GM18498 (cell line): ENCODE data around the gene CFAP126.
"Not testable (repeated sequence)": the region's sequence is repeated elsewhere in the genome, so short reads cannot be mapped to it uniquely, and the experiment has no call there.

Source experiments
- ATAC-seq: cut with Tn5 transposase; IDR thresholded peaks from one replicate; pipeline ENCODE4 v1.9.1; 2021; ENCODE audit warnings: mild to moderate bottlenecking, moderate library complexity; ENCODE audit not compliant: unreplicated experiment

Gene CFAP126

DNA sequence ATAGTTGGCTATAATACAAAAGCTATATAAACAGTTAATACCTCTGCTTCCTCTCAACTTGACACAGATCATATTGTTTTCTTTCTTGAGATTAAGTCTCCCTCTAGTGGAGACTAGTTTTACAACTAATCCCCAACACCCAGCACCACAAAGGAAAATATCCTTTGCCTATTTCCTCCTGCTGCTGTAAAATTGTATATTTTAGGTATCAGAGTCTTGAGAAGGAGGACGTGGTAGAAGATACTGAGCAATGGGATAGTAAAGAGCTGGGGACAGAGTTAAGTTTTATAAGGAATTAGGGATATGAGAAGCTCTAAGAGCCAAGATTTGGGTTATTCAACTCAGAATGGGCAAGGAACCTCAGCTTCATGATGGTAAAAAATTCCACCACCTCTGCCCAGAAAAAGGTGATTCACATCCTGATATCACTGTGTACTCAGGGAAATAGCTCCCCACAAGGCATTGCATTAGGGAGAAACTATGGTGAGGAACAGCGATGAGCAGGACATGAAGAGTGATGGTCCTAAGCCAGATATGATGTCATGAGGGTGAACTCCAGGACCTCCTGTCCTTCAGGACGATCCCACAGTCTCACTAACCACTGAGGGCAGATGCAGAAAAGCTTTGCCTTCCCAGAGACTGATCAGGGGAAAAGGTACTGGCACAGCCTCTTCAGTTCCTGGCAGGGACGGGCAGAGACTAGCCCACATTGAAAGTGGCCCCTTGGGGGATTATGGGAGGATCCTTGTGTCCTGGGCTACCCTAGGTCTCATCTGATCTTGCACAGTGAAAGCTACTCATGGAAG, 14.7 kb upstream of the CFAP126 start:
- no peak for ATAC-seq

- ATAC-seq: no peak
Measured at GRCh38 chr1:161381707-161382106, 14.0 kb upstream of the CFAP126 start.

DNA sequence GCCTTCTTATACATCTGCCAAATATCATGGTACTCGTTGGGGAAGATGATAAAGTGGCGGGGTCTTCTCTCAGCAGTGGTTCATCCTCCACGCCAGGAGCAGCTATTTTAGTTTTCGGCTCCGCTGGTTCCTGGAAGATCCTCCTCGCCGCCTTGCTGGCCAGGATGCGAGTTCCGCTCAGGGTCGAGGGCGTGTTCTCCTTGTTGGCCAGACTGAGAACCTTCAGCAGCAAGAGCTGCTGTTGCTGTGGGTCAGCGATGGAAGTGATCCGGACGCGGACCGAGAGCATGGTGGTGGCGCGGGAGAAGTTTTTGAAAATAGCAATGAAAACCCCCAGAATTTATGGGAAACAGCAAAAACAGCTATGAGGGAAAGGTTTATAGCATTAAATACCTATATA, 11.4 kb upstream of the CFAP126 start:
- ATAC-seq: no peak

- ATAC-seq: no peak
Measured at GRCh38 chr1:161378014-161378413, 10.3 kb upstream of the CFAP126 start.

DNA sequence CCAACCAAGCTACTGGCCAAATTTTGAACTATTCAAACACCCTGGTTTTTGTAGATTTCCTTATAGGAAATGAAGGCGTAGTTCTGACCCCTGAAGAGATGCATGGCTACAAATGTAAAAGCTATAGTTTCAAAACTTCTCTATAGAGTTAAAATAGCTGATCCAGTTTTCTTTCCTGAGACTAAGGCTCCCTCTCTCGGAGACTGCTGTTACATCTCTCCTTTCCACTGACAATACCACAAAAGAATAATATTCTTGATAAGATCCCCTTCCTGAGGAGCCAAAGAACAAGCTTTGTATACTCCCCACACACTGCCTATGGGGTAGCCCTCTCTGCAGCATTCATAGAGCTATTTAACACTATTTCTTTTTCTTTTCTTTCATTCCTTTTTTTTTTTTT, 6.7 kb upstream of the CFAP126 start:
- no peak for ATAC-seq

GRCh38 chr1:161373442-161373841, 5.8 kb upstream of the CFAP126 start:
- no peak for ATAC-seq

GRCh38 chr1:161365207-161365606, 2.5 kb downstream of the CFAP126 start:
- ATAC-seq: no peak

DNA sequence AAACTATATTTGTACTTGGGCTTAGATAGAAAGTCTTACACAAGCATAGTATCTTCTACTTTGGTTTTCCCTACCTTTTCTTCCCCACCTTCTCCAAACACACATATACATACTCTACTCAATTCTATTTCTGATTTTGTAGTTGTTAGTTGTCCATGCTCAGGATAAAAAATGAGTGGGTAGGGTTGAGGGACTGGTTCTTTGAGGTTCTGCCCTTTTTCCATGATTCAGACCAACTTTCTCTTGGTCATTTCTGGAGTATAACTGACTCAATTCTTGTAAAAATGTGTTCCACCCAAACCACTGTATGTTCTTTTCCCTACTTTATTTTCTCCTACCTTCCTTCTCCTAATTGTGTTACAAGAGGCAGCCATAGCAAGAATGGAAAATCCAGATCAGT, 3.3 kb downstream of the CFAP126 start:
- ATAC-seq: no peak

- no peak for ATAC-seq
Measured at GRCh38 chr1:161359291-161359690, 8.4 kb downstream of the CFAP126 start.

DNA sequence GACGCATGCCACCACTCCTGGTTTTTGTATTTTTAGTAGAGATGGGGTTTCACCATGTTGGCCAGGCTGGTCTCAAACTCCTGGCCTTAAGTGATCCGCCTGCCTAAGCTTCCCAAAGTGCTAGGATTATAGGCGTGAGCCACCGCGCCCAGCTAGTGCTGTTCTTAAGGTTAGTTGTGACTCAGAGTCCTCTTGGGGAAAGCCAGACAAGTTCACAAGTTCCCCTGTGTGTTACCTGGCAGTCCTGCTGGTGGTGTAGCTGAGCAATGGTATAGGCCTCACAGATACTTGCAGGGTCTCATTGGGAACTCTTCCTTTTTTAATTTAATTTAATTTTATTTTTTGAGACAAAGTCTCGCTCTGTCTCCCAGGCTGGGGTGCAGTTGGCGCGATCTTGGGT, 10.6 kb downstream of the CFAP126 start:
- ATAC-seq: no peak

GRCh38 chr1:161351482-161351881, 16.2 kb downstream of the CFAP126 start:
- no peak for ATAC-seq

GRCh38 chr1:161350671-161351070, 17.0 kb downstream of the CFAP126 start:
- ATAC-seq: no peak

DNA sequence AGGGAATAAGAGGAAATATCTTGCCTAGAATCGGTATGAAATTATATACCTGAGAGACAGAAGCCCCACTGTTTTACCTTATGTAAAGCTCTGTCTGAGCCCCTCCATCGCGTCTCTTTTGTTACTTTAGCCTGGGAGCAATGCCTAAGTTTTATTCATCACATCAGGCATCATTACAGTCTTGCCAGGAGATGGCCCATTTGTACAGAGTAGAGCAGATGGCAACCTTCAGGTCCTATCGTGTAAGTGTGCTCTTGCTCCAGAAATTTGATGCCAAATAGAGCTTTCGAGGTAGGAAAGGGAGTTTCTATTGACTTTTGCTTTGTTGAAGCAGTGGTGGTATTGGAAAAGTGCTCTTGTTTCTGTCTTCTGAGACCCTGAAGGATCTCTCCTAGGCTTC, 24.9 kb downstream of the CFAP126 start:
- no peak for ATAC-seq

DNA sequence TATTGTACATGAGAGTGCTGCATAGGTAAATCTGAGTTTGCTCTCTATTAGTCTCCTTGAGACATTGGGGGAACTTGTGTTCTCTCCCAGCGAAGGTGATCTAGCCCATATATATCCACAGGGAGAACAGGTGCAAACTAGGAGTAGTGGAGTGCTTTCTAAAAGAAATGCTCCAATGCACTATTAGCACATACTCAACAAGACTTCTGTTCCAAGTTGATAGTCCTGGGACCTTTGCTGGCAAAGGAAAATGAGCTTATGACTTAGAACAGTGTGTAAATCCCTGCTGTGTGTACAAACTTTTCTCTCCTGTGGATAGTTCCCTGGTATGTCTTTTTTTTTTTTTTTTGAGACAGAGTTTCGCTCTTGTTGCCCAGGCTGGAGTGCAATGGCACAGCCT, 25.5 kb downstream of the CFAP126 start:
- no peak for ATAC-seq

- ATAC-seq: no peak
Measured at GRCh38 chr1:161335796-161336195, 31.9 kb downstream of the CFAP126 start.

DNA sequence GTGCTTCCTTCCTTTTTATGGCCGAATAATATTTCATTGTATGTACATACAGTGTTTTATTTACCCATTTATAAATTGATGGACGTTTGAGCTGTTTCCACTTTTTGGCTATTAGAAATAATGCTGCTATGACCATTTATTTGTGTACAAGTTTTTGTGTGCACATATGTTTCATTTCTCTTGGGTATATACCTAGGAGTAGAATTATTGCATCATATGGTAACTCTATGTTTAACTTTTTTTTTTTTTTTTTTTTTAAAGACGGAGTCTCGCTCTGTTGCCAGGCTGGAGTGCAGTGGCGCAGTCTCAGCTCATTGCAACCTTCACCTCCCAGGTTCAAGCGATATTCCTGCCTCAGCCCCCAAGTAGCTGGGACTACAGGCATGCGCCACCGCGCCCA, 34.5 kb downstream of the CFAP126 start:
- ATAC-seq: no peak

- no peak for ATAC-seq
Measured at GRCh38 chr1:161330346-161330745, 37.3 kb downstream of the CFAP126 start.

DNA sequence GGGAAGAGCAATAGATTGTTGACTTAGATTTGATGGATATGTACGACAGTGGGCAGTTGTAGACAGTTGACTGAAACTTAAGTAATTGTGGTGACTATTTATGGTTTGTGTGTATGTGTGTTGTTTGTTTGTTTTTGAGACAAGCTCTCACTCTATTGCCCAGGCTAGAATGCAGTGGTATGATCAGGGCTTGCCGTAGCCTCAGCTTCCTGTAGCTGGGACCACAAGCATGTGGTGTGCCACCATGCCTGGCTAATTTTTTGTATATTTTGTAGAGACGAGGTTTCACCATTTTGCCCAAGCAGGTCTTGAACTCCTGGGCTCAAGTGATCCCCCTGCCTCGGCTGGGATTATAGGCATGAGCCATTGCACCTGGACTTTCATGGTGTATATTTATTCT, 43.7 kb downstream of the CFAP126 start:
- no peak for ATAC-seq

- not testable (repeated sequence) for ATAC-seq
Measured at GRCh38 chr1:161315841-161316674, 51.6 kb downstream of the CFAP126 start.
